ENCODE measurements around the gene INF2.
A peak's percentile ranks its signal among the peaks of the same experiment; 100 is the strongest.

- peak in 2 of 6 experiments; percentile 9 to 14 for TF ChIP-seq CTCF (IDR thresholded peaks at IDR 0.05)
- TF ChIP-seq POLR2AphosphoS5 (IDR thresholded peaks at IDR 0.05) = peak; percentile 91 to 92
- TF ChIP-seq POLR2A (IDR thresholded peaks at IDR 0.05) = peak in 1 of 4 donors; percentile 48
- peak in 3 of 4 donors; percentile 44 to 91 (median 45) for TF ChIP-seq EP300 (IDR thresholded peaks at IDR 0.05)
These were observed 46.6 kb downstream of the INF2 start for GRCh38 chr14:104735830-104736642.

Data from upper lobe of left lung (tissue), 4 donors.